GM23248 (cell line): ENCODE measurements around the gene SART3.

Source experiments
- EZH2 ChIP-seq: fragments of 200-600 bp; sonication (generic); IDR thresholded peaks from 2 replicates; pipeline ENCODE4 v1.6.1; 2018; ENCODE audit warnings: antibody characterized with exemption, mild to moderate bottlenecking; ENCODE audit not compliant: insufficient read depth, poor library complexity, severe bottlenecking
- EZH2phosphoT487 ChIP-seq: fragments of 200-600 bp; sonication (generic); IDR thresholded peaks from 2 replicates; pipeline ENCODE4 v1.6.1; 2018; ENCODE audit warnings: antibody characterized with exemption, moderate library complexity, mild to moderate bottlenecking, low read depth; ENCODE audit not compliant: insufficient read depth

- TF ChIP-seq EZH2 (no peak), EZH2phosphoT487 (no peak)
These were observed 35.0 kb upstream of the SART3 start for GRCh38 chr12:108595711-108596647.
